ENCODE data around the gene CSF2RB.

The CSF2RB gene

GRCh38 chr22:36933629-36934417 lies 20.4 kb downstream of the CSF2RB start:
- no peak overlapping the region for H3K27ac ChIP-seq
- no peak for DNase-seq (ENCODE audit: low read depth, low spot score)

- no peak for DNase-seq (ENCODE audit: low read depth, low spot score)
- H3K27ac ChIP-seq: no peak overlapping the region
Observed at GRCh38 chr22:36934418-36935312, 21.2 kb downstream of the CSF2RB start.

- DNase-seq (ENCODE audit: low read depth, low spot score): no peak
- no peak overlapping the region for H3K27ac ChIP-seq
Observed at GRCh38 chr22:36935313-36935610, 21.8 kb downstream of the CSF2RB start.

GRCh38 chr22:36935694-36936093 lies 22.3 kb downstream of the CSF2RB start:
- no peak overlapping the region for H3K27ac ChIP-seq
- DNase-seq (ENCODE audit: low read depth, low spot score): no peak

GRCh38 chr22:36936362-36937116 lies 23.1 kb downstream of the CSF2RB start:
- H3K27ac ChIP-seq: no peak overlapping the region
- DNase-seq (ENCODE audit: low read depth, low spot score): no peak

- no peak for DNase-seq (ENCODE audit: low read depth, low spot score)
- no peak overlapping the region for H3K27ac ChIP-seq
Observed at GRCh38 chr22:36937319-36938027, 24.0 kb downstream of the CSF2RB start.

GRCh38 chr22:36938028-36938425 lies 24.6 kb downstream of the CSF2RB start:
- H3K27ac ChIP-seq: no peak overlapping the region

GRCh38 chr22:36938886-36939285 lies 25.5 kb downstream of the CSF2RB start:
- no peak for DNase-seq (ENCODE audit: low read depth, low spot score)
- no peak overlapping the region for H3K27ac ChIP-seq

More at GRCh38 chr22:36938028-36938425, 24.6 kb downstream of the CSF2RB start:
- DNase-seq (ENCODE audit: low read depth, low spot score): no peak

- no peak for DNase-seq (ENCODE audit: low read depth, low spot score)
- H3K27ac ChIP-seq: no peak overlapping the region
Observed at GRCh38 chr22:36940676-36941075, 27.2 kb downstream of the CSF2RB start.

GRCh38 chr22:36942556-36942955 lies 29.1 kb downstream of the CSF2RB start:
- no peak for DNase-seq (ENCODE audit: low read depth, low spot score)

GRCh38 chr22:36946421-36947158 lies 33.2 kb downstream of the CSF2RB start:
- no peak overlapping the region for H3K27ac ChIP-seq
- DNase-seq (ENCODE audit: low read depth, low spot score): no peak

More at GRCh38 chr22:36942556-36942955, 29.1 kb downstream of the CSF2RB start:
- H3K27ac ChIP-seq: no peak overlapping the region

- DNase-seq (ENCODE audit: low read depth, low spot score): no peak
- H3K27ac ChIP-seq: no peak overlapping the region
Observed at GRCh38 chr22:36948273-36949225, 35.1 kb downstream of the CSF2RB start.

- no peak for DNase-seq (ENCODE audit: low read depth, low spot score)
- no peak overlapping the region for H3K27ac ChIP-seq
Observed at GRCh38 chr22:36950797-36951590, 37.6 kb downstream of the CSF2RB start.

- no peak for DNase-seq (ENCODE audit: low read depth, low spot score)
- H3K27ac ChIP-seq: no peak overlapping the region
Observed at GRCh38 chr22:36951746-36952145, 38.3 kb downstream of the CSF2RB start.

- H3K27ac ChIP-seq: no peak overlapping the region
- no peak for DNase-seq (ENCODE audit: low read depth, low spot score)
Observed at GRCh38 chr22:36953239-36954080, 40.0 kb downstream of the CSF2RB start.

- no peak overlapping the region for H3K27ac ChIP-seq
- DNase-seq (ENCODE audit: low read depth, low spot score): no peak
Observed at GRCh38 chr22:36954251-36955014, 41.0 kb downstream of the CSF2RB start.
